Cardiac fibroblast (primary cell): ENCODE results near the gene RHOC.

Source experiments
- DNase-seq, 2 donors: peaks; one replicate each; pipeline versions ENCODE4 v3.0.0 to v3.0.0-alpha.2; 2010; ENCODE audit warnings: low read depth in 2 of 2
- H3K4me3 ChIP-seq, 2 donors: replicated peaks in 1 of 2; 1 replicate in 1 of 2; 2 replicates in 1 of 2; pipeline ENCODE4 v1.5.1; 2011; ENCODE audit warnings: low read depth in 2 of 2, low read length in 2 of 2, mild to moderate bottlenecking in 2 of 2, moderate library complexity in 1 of 2
- CTCF ChIP-seq: IDR thresholded peaks from one replicate; pipeline ENCODE4 v1.5.1; 2011; ENCODE audit warnings: low read depth, mild to moderate bottlenecking, low read length, inconsistent platforms

The RHOC gene

GRCh38 chr1:112712701-112713128 is 5.8 kb upstream of the RHOC start:
- no peak for TF ChIP-seq CTCF
- no peak for DNase-seq
- H3K4me3 ChIP-seq, result no peak overlapping the region

GRCh38 chr1:112712191-112712590 is 5.3 kb upstream of the RHOC start:
- no peak overlapping the region for H3K4me3 ChIP-seq
- no peak for TF ChIP-seq CTCF
- DNase-seq, result no peak

GRCh38 chr1:112711670-112712069 is 4.7 kb upstream of the RHOC start:
- no peak for TF ChIP-seq CTCF
- no peak overlapping the region for H3K4me3 ChIP-seq
- no peak for DNase-seq

- TF ChIP-seq CTCF, result no peak
- no peak for DNase-seq
Measured at GRCh38 chr1:112711041-112711440, 4.1 kb upstream of the RHOC start.

GRCh38 chr1:112710586-112710985 is 3.7 kb upstream of the RHOC start:
- DNase-seq, result no peak
- no peak for TF ChIP-seq CTCF
- H3K4me3 ChIP-seq, result no peak overlapping the region

More at GRCh38 chr1:112711041-112711440, 4.1 kb upstream of the RHOC start:
- H3K4me3 ChIP-seq, result no peak overlapping the region

GRCh38 chr1:112710159-112710558 is 3.2 kb upstream of the RHOC start:
- H3K4me3 ChIP-seq, result no peak overlapping the region
- TF ChIP-seq CTCF, result no peak
- no peak for DNase-seq

GRCh38 chr1:112708489-112708888 is 1.6 kb upstream of the RHOC start:
- no peak overlapping the region for H3K4me3 ChIP-seq
- TF ChIP-seq CTCF, result no peak
- DNase-seq, result no peak
